Testis (tissue), 2 donors: Measurements from ENCODE around the gene COPA.

Experiments
- POLR2A ChIP-seq: fragments of 450-650 bp; IDR thresholded peaks from one replicate; pipeline ENCODE4 v1.6.1; 2017; ENCODE audit warnings: antibody characterized with exemption, mild to moderate bottlenecking, moderate library complexity
- TF ChIP-seq, protein P1 (sequence below), 3 experiments: fragments of 450-650 bp in 2 of 3; fragments of 200-600 bp in 1 of 3; sonication (generic) in 1 of 3; IDR thresholded peaks; one replicate each; pipeline ENCODE4 v1.5.1; 2016 to 2019; ENCODE audit warnings: antibody characterized with exemption in 3 of 3, mild to moderate bottlenecking in 2 of 3, moderate library complexity in 1 of 3

GRCh38 chr1:160258177-160258798, 84.8 kb downstream of the COPA start:
- no peak for TF ChIP-seq POLR2A
- TF ChIP-seq, protein P1, sequence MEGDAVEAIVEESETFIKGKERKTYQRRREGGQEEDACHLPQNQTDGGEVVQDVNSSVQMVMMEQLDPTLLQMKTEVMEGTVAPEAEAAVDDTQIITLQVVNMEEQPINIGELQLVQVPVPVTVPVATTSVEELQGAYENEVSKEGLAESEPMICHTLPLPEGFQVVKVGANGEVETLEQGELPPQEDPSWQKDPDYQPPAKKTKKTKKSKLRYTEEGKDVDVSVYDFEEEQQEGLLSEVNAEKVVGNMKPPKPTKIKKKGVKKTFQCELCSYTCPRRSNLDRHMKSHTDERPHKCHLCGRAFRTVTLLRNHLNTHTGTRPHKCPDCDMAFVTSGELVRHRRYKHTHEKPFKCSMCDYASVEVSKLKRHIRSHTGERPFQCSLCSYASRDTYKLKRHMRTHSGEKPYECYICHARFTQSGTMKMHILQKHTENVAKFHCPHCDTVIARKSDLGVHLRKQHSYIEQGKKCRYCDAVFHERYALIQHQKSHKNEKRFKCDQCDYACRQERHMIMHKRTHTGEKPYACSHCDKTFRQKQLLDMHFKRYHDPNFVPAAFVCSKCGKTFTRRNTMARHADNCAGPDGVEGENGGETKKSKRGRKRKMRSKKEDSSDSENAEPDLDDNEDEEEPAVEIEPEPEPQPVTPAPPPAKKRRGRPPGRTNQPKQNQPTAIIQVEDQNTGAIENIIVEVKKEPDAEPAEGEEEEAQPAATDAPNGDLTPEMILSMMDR (IDR thresholded peaks at IDR 0.05), result no peak
